NCI-H1105 (cell line): ENCODE data around the gene YY1.
"Not testable (repeated sequence)": the region's sequence is repeated elsewhere in the genome, so short reads cannot be mapped to it uniquely, and the experiment has no call there.

Experiments used
- DNase-seq: peaks from one replicate; lab custom pipeline; 2025; lab: John Stamatoyannopoulos, UW

Gene YY1

GRCh38 chr14:100283984-100284881, 45.3 kb downstream of the YY1 start:
- DNase-seq: no peak

- peak; percentile 60 for DNase-seq
These were observed 46.3 kb downstream of the YY1 start for GRCh38 chr14:100285021-100285912.

GRCh38 chr14:100285913-100286400, 47.0 kb downstream of the YY1 start:
- DNase-seq: no peak

GRCh38 chr14:100286484-100287191, 47.7 kb downstream of the YY1 start:
- DNase-seq: no peak

DNA sequence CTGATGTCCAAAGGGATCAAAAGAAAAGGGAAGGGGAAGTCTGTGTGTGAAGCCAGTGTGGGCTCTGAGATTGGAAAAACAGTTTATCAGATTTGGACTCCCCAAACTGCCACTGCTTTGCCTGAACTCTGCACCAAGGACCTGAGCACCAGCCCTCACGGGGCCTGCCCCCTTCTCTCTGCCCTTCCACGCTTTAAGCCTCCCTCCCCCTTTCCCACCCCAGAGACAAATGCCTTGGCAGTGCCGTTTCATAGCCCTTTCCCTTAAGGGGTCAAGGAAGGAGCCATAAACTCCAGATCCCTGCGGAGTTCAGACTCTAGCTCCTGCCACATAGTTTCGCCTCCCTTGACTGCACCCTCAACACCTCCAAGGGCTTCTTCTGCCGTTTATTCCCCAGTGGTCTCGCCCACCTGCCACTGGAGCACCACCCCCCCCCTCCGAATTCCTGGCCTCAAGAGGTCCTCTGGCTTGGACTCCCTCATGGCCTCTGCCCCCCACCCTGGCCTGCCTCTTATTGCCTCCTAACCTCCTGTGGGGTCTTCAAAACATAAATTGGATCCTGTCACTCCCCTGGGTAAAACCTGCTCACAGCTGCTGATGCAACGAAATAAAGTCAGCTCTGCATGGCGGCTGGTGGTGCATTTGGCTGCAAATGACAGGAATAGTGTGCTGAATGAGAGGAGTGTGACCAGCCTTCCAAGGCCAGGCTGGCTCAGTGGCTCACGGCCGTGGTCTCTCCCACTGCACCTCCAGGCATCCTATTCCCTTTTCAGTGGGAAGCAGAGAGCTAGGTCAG, 48.5 kb downstream of the YY1 start:
- DNase-seq: no peak

DNA sequence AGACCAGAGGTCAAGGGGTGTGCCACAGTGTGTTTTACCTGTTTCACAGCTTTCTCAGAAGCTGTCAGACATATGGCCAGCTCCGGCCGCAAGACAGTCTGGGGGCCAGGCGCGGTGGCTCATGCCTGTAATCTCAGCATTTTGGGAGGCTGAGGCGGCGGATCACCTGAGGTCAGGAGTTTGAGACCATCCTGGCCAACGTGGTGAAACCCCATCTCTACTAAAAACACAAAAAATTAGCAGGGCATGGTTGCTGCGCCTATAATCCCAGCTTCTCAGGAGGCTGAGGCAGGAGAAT, 49.0 kb downstream of the YY1 start:
- not testable (repeated sequence) for DNase-seq

DNA sequence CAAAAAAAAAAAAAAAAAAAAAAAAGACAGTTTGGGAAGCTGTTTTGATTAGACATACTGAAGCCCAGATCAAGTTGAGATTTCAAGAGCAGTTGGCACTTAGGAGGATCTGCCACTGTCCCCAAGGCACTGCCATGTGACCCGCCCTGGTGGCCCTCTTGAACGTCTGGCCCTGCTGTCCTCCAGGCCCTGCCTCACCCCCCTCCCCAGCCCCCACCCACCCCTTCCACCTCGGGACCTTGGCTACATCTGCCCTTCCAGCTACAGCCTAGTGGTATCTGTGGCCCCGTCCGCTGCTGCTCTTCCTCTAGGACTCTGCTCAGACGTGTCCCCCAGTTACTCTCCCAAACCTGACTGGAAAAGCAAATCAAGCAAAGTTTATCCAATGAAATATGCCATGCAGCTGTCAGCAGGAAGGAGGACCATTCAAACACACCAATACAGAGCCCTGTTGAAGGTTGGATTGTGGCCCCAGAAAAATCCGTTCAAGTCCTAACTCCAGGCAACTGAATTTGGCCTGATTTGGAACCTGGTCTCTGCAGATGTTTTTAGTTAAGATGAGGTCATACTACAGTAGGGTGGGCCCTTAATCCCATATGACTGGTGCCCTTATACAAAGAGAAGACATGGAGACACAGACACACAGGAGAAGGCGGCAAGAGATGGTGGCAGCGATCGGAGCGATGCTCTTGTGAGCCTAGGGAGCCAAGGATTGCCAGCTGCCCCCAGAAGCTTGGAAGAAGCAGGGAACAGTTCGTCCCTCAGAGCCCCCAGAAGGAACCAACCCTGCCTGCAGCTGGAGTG, 49.6 kb downstream of the YY1 start:
- DNase-seq: no peak

GRCh38 chr14:100289916-100290606, 51.1 kb downstream of the YY1 start:
- no peak for DNase-seq

DNA sequence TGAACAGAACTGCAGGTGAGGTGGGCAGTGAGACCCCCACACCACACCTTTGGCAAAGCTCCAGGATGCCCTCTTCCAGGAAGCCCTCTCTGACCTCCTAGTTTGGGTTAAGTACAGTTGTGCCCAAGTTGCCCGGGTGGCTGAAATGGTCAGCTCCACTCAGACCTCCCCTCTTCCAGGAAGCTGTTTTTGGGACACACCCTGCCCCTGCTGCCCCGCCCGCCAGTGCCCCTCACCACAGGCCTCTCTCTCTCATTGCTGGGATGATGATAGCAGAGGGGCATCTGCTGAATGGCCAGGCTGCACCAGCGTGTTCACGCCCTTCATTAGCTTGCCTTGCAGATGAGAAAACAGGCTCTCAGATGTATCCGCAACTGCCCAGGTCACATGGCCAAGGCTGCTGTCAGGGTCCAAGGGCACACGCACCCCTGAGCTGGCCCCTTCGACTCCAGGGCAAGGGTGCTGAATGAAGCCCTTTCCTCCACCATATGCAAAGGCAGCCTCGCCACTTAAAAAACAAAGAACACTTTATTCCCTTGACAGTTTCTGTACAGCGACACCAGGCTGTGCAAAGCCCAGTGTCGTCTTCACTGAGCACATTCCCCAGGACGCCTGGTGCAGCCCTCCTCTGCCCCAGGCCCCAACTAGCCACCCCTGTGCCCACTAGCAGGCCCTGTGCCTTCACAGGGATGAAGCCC, 51.8 kb downstream of the YY1 start:
- DNase-seq: no peak

GRCh38 chr14:100291305-100292075, 52.5 kb downstream of the YY1 start:
- no peak for DNase-seq

- DNase-seq: no peak
These were observed 53.4 kb downstream of the YY1 start for GRCh38 chr14:100292301-100292775.

DNA sequence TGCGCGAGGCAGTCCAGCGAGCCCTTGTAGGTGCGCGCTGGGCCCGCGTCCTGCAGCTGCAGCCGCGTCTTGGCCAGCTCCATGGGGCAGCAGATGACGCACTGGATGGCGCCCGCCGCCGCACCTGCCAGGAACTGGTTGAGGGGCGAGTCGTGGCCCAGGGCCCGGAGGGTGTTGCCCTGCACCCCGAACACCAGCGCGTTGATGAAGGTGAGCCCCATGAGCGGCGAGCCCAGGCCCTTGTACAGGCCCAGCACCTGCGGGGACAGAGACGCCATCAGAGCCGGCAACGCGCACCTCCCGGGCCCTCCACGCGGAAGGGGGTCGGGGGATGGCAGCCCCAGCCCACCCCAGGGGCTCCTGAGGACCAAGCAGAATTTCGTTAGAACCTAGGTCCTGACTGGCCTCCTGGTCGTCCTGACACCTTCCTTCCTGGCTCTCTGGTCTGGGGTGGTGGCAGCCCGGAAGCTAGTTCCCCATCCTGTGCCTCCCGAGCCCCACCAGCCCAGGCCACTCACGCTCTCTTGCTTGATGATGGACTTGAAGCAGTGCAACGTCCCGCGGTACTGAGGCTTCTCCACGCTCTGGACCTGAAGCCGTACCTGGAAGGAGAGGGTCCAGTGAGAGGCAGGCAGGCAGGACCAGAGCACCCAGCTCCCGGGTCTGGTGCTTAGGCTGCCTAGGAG, 54.0 kb downstream of the YY1 start:
- DNase-seq: no peak

- no peak for DNase-seq
These were observed 54.7 kb downstream of the YY1 start for GRCh38 chr14:100293497-100294212.

- DNase-seq: no peak
These were observed 55.4 kb downstream of the YY1 start for GRCh38 chr14:100294213-100294962.

- no peak for DNase-seq
These were observed 56.0 kb downstream of the YY1 start for GRCh38 chr14:100294963-100295330.

- DNase-seq: no peak
These were observed 56.6 kb downstream of the YY1 start for GRCh38 chr14:100295376-100296105.
